Fibroblast of mammary gland (primary cell): ENCODE data around the gene PPP2R2C.

Experiments used
- DNase-seq: peaks from one replicate; pipeline ENCODE4 v3.0.0-alpha.2; 2010; ENCODE audit warnings: low read depth
- H3K4me3 ChIP-seq: 2 replicates; pipeline ENCODE4 v1.5.1; 2011; ENCODE audit warnings: low read depth, mild to moderate bottlenecking, low read length, moderate library complexity; ENCODE audit not compliant: control insufficient read depth
- TF ChIP-seq, protein P1 (sequence below): conservative IDR thresholded peaks from 2 replicates; pipeline ENCODE4 v1.5.1; 2011; ENCODE audit warnings: low read depth, low read length, inconsistent platforms; ENCODE audit not compliant: control insufficient read depth, insufficient read depth

The PPP2R2C gene

GRCh38 chr4:6392407-6392806, 80.0 kb downstream of the PPP2R2C start:
- no peak for DNase-seq
- H3K4me3 ChIP-seq = no peak overlapping the region
- TF ChIP-seq, protein P1, sequence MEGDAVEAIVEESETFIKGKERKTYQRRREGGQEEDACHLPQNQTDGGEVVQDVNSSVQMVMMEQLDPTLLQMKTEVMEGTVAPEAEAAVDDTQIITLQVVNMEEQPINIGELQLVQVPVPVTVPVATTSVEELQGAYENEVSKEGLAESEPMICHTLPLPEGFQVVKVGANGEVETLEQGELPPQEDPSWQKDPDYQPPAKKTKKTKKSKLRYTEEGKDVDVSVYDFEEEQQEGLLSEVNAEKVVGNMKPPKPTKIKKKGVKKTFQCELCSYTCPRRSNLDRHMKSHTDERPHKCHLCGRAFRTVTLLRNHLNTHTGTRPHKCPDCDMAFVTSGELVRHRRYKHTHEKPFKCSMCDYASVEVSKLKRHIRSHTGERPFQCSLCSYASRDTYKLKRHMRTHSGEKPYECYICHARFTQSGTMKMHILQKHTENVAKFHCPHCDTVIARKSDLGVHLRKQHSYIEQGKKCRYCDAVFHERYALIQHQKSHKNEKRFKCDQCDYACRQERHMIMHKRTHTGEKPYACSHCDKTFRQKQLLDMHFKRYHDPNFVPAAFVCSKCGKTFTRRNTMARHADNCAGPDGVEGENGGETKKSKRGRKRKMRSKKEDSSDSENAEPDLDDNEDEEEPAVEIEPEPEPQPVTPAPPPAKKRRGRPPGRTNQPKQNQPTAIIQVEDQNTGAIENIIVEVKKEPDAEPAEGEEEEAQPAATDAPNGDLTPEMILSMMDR = no peak

GRCh38 chr4:6391852-6392188, 80.6 kb downstream of the PPP2R2C start:
- DNase-seq = no peak

DNA sequence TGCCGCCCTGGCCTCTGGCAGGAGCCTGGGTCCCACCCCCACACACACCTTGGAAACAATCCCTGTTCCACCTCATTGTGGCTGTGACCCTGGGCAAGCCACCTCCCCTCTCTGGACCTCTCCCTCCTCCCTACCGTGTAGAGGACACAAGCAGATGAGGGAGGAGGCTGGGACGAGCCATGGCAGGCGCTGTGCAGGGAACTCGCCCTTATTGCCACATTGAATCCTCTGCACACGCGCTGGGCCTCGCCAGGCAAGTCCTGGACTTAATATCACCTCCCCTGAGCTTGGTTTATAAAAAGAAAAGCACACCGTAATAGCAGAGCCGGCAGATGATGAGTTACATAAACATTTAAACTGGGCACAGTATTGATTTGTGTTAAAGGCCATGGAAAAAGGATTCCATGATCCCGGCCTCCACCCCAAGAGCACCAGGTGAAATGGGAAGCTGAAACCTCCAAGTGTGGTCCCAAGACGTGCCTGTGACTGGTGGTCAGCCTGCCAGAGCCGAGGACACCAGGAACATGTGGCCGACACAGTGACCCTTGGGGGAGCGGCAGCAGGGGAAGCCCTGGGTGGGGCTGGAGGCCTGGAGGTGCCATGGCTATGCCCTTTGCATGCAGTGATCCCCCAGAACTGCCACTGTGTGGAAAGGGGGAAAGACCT, 81.1 kb downstream of the PPP2R2C start:
- no peak for DNase-seq
- H3K4me3 ChIP-seq = no peak overlapping the region
- TF ChIP-seq, protein P1 = no peak

More at GRCh38 chr4:6391852-6392188, 80.6 kb downstream of the PPP2R2C start:
- TF ChIP-seq, protein P1 = no peak
- H3K4me3 ChIP-seq = no peak overlapping the region

GRCh38 chr4:6390356-6390755, 82.1 kb downstream of the PPP2R2C start:
- DNase-seq = no peak
- no peak overlapping the region for H3K4me3 ChIP-seq
- TF ChIP-seq, protein P1 = no peak

GRCh38 chr4:6389142-6389825, 83.1 kb downstream of the PPP2R2C start:
- no peak for DNase-seq
- H3K4me3 ChIP-seq = no peak overlapping the region
- TF ChIP-seq, protein P1 = no peak

- TF ChIP-seq, protein P1 = no peak
- no peak overlapping the region for H3K4me3 ChIP-seq
- no peak for DNase-seq
Measured at GRCh38 chr4:6388713-6389112, 83.7 kb downstream of the PPP2R2C start.

- TF ChIP-seq, protein P1 = no peak
- no peak overlapping the region for H3K4me3 ChIP-seq
- no peak for DNase-seq
Measured at GRCh38 chr4:6387946-6388345, 84.5 kb downstream of the PPP2R2C start.
